Endodermal cell (in vitro differentiated cells): Measurements from ENCODE around the gene CLSTN1. TPM values are rescaled to one million over a fixed set of nuclear protein-coding genes. Genes with fewer than 3 reads are reported as not detected.

Experiments used
- DNase-seq: peaks from one replicate; pipeline ENCODE4 v3.0.0-alpha.2; 2017
- H3K27ac ChIP-seq: 2 replicates; pipeline ENCODE4 v1.5.1; 2013; ENCODE audit warnings: mild to moderate bottlenecking, low read depth, low read length, moderate library complexity
- H3K27me3 ChIP-seq: 2 replicates; pipeline ENCODE4 v1.6.1; 2013; ENCODE audit warnings: mild to moderate bottlenecking, low read length, moderate library complexity; ENCODE audit not compliant: insufficient read depth, control insufficient read depth, poor library complexity, severe bottlenecking
- H3K36me3 ChIP-seq: 2 replicates; pipeline ENCODE4 v1.7.0; 2013; ENCODE audit warnings: mild to moderate bottlenecking, low read length, moderate library complexity; ENCODE audit not compliant: control insufficient read depth, insufficient read depth
- H3K4me1 ChIP-seq: one replicate; pipeline ENCODE4 v1.7.0; 2013; ENCODE audit warnings: low read length; ENCODE audit not compliant: control insufficient read depth, insufficient read depth
- H3K4me3 ChIP-seq: 2 replicates; pipeline ENCODE4 v1.5.1; 2013; ENCODE audit warnings: mild to moderate bottlenecking, low read length, moderate library complexity
- H3K9ac ChIP-seq: 2 replicates; pipeline ENCODE4 v1.6.1; 2013; ENCODE audit warnings: mild to moderate bottlenecking, low read length, moderate library complexity; ENCODE audit not compliant: poor library complexity, severe bottlenecking; ENCODE audit errors: extremely low read depth
- H3K9me3 ChIP-seq: 2 replicates; pipeline ENCODE4 v1.6.1; 2013; ENCODE audit warnings: mild to moderate bottlenecking, low read length, moderate library complexity; ENCODE audit not compliant: control insufficient read depth
- H3K27ac Mint-ChIP-seq: 2 replicates; pipeline ENCODE4 v1.8.0; 2020; ENCODE audit warnings: mixed read lengths
- H3K27me3 Mint-ChIP-seq: 2 replicates; pipeline ENCODE4 v1.8.0; 2021; ENCODE audit warnings: mild to moderate bottlenecking, mixed read lengths; ENCODE audit not compliant: insufficient read depth
- H3K36me3 Mint-ChIP-seq: 2 replicates; pipeline ENCODE4 v1.8.0; 2020; ENCODE audit warnings: low read depth, mixed read lengths
- H3K4me1 Mint-ChIP-seq: 2 replicates; pipeline ENCODE4 v1.8.0; 2020; ENCODE audit warnings: mixed read lengths
- H3K4me3 Mint-ChIP-seq: 2 replicates; pipeline ENCODE4 v1.8.0; 2020; ENCODE audit warnings: mild to moderate bottlenecking, moderate library complexity, mixed read lengths
- H3K9me3 Mint-ChIP-seq: 2 replicates; pipeline ENCODE4 v1.8.0; 2020; ENCODE audit warnings: mild to moderate bottlenecking, mixed read lengths
- CTCF ChIP-seq: fragments of 200-600 bp; sonication (generic); conservative IDR thresholded peaks from 2 replicates; pipeline ENCODE4 v1.5.0; 2021; ENCODE audit warnings: antibody characterized with exemption, mild to moderate bottlenecking
- WGBS, 2 experiments: methylation state at CpG; one replicate each; pipeline versions ENCODE4 v1.1.5 to v1.1.7; 2013; ENCODE audit warnings: missing lambda C conversion rate in 2 of 2, mixed read lengths in 1 of 2; ENCODE audit not compliant: insufficient coverage in 1 of 2, insufficient read length in 1 of 2; 5-methylcytosine and 5-hydroxymethylcytosine counted together
- total RNA-seq, 2 donors: library from RNA; stranded (reverse); fragmentation: NEBNext Ultra II Directional in 1 of 2; extraction: Animal tissue kit (Norgen Biotek cat#: 25700) in 1 of 2; gene quantifications; 2 replicates in 1 of 2; 3 replicates in 1 of 2; pipeline ENCODE4 v1.2.1, GENCODE V29; 2021

The CLSTN1 gene
- total RNA-seq, 2 donors from 2014 or later = 96.6 to 116 TPM

GRCh38 chr1:9717193-9718005 is 106.4 kb downstream of the CLSTN1 start:
- Mint-ChIP-seq H3K36me3 (peaks cover 9% of the 10 kb centered on the region), H3K27me3 (no peaks in the 10 kb centered on the region), H3K9me3 (no peaks in the 10 kb centered on the region), H3K27ac (peak overlapping the region; percentile 92), H3K4me1 (peaks cover 15% of the 10 kb centered on the region), H3K4me3 (peak overlapping the region; percentile 36)
- Histone ChIP-seq H3K9me3 (no peaks in the 10 kb centered on the region), H3K27ac (no peak overlapping the region), H3K4me3 (no peak overlapping the region), H3K9ac (no peak overlapping the region), H3K36me3 (no peaks in the 10 kb centered on the region), H3K4me1 (no peaks in the 10 kb centered on the region), H3K27me3 (no peaks in the 10 kb centered on the region)
- no peak for TF ChIP-seq CTCF
- WGBS, 2 experiments = 84 to 88% methylated on average over 15 to 25 of the region's 25 CpGs
- DNase-seq = peak; percentile 87

- Histone ChIP-seq H3K9ac (no peak overlapping the region), H3K27me3 (no peaks in the 10 kb centered on the region), H3K4me3 (no peak overlapping the region), H3K27ac (no peak overlapping the region), H3K4me1 (no peaks in the 10 kb centered on the region), H3K9me3 (no peaks in the 10 kb centered on the region), H3K36me3 (no peaks in the 10 kb centered on the region)
- Mint-ChIP-seq H3K9me3 (no peaks in the 10 kb centered on the region), H3K27ac (peak overlapping the region; percentile 55), H3K4me1 (peaks cover 15% of the 10 kb centered on the region), H3K36me3 (peaks cover 7% of the 10 kb centered on the region), H3K27me3 (no peaks in the 10 kb centered on the region), H3K4me3 (no peak overlapping the region)
- TF ChIP-seq CTCF = no peak
- no peak for DNase-seq
- 94 to 99% methylated on average over 15 to 29 of the region's 29 CpGs for WGBS, 2 experiments
These were observed 107.2 kb downstream of the CLSTN1 start for GRCh38 chr1:9716404-9717192.

GRCh38 chr1:9715536-9716226 is 108.1 kb downstream of the CLSTN1 start:
- Mint-ChIP-seq H3K36me3 (peaks cover 14% of the 10 kb centered on the region), H3K27me3 (no peaks in the 10 kb centered on the region), H3K9me3 (no peaks in the 10 kb centered on the region), H3K27ac (no peak overlapping the region), H3K4me1 (peaks cover 15% of the 10 kb centered on the region), H3K4me3 (no peak overlapping the region)
- Histone ChIP-seq H3K9ac (no peak overlapping the region), H3K27me3 (no peaks in the 10 kb centered on the region), H3K36me3 (no peaks in the 10 kb centered on the region), H3K27ac (no peak overlapping the region), H3K4me3 (no peak overlapping the region), H3K4me1 (no peaks in the 10 kb centered on the region), H3K9me3 (no peaks in the 10 kb centered on the region)
- no peak for TF ChIP-seq CTCF
- WGBS, 2 experiments = 94 to 95% methylated on average over 36 to 40 of the region's 40 CpGs
- DNase-seq = no peak
